Measurements from ENCODE around the gene CCDC9B.
A peak's percentile ranks its signal among the peaks of the same experiment; 100 is the strongest.

The CCDC9B gene

DNA sequence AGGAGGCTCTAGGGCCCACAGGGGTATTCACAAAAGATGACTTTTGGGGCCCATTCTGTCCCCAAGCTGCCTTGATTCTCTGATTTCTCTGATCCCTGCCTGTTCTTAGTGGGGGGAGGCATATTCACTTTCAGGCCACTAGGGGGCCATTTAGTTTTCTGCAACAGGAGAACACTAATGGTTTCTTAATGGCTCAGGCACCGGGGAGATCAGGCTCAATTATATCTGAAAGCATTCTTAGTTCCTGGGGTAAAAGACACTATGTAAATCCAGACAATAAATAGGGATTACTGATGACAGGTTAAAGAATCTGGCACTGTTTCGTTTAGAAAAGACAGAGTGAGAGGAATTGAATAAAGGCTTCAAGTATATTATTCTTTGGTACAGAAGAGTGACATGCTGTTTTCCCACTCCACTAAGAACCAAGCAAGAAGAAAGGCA is 19.8 kb downstream of the CCDC9B start:
- peak overlapping the region; percentile 5 for H3K4me2 ChIP-seq (ENCODE audit: low read length)

DNA sequence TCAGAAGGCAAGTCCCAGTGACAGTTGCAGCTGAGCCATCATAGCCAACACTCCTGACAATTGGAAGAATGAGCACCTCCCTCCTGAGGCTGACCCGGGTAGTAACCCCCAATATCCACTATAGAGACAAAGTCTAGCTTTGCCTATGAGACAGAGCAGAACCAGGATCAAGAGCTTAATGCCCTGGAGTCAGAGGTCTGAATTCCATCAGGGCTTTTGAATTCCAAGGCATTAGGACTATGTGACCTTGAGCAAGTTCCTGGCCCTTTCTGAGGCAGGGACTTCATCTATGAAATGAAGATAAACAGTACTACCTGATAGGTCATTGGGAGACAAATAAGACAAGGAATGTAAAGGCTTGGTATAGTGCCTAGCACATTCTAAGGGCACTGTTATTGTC is 20.3 kb downstream of the CCDC9B start:
- H2BK5ac ChIP-seq (ENCODE audit: low read depth, low read length, poor library complexity), result no peak overlapping the region
- no CpG with 5 or more reads among the region's 1 CpG for WGBS (ENCODE audit: extremely low coverage, insufficient coverage, insufficient read length)
- H3K79me2 ChIP-seq (ENCODE audit: control insufficient read depth, insufficient read depth, low read length, poor library complexity), result peaks cover 4% of the 10 kb centered on the region
- H4K12ac ChIP-seq (ENCODE audit: low read depth, low read length), result no peak overlapping the region
- peak overlapping the region; percentile 18 for H3K14ac ChIP-seq (ENCODE audit: low read length)
- no peak overlapping the region for H3K9ac ChIP-seq (ENCODE audit: low read length)
- no peak overlapping the region for H2BK12ac ChIP-seq (ENCODE audit: low read length)
- peaks cover 22 to 27% of the 10 kb centered on the region in 2 experiments for H3K4me1 ChIP-seq (ENCODE audit: control insufficient read depth in 1 of 2, insufficient read depth in 2 of 2, low read length in 2 of 2)
- no peaks in the 10 kb centered on the region for H3K36me3 ChIP-seq (ENCODE audit: control insufficient read depth in 1 of 2, insufficient read depth in 2 of 2, low read length in 2 of 2)
- peaks cover 23% of the 10 kb centered on the region for H3K79me1 ChIP-seq (ENCODE audit: low read length)
- peak overlapping the region; percentile 18 for H3K27ac ChIP-seq (ENCODE audit: low read depth, low read length)
- no peak overlapping the region for H2AK5ac ChIP-seq (ENCODE audit: low read length)
- H4K8ac ChIP-seq (ENCODE audit: low read depth, low read length), result no peak overlapping the region
- H3K4ac ChIP-seq (ENCODE audit: low read depth, low read length), result no peak overlapping the region
- no peaks in the 10 kb centered on the region for H3K27me3 ChIP-seq (ENCODE audit: insufficient read depth, low read length)
- H3K23ac ChIP-seq (ENCODE audit: low read length), result no peak overlapping the region
- no peak overlapping the region for H4K91ac ChIP-seq (ENCODE audit: low read depth, low read length)
- DNase-seq, result peak in 1 of 2 donors; percentile 66
- no peak overlapping the region for H2AFZ ChIP-seq (ENCODE audit: insufficient read depth, low read length, poor library complexity)
- no peak overlapping the region for H3K4me3 ChIP-seq (ENCODE audit: low read depth, low read length)
- no peak overlapping the region for H3K4me2 ChIP-seq (ENCODE audit: low read length)
- H3K18ac ChIP-seq (ENCODE audit: low read length), result no peak overlapping the region
- H3K9me3 ChIP-seq (ENCODE audit: insufficient read depth, low read depth, low read length), result no peaks in the 10 kb centered on the region
- no peak overlapping the region for H2BK120ac ChIP-seq (ENCODE audit: insufficient read depth, low read length, poor library complexity)

More for the DNA sequence above, 19.8 kb downstream of the CCDC9B start:
- no peak overlapping the region for H2AFZ ChIP-seq (ENCODE audit: insufficient read depth, low read length, poor library complexity)
- peak overlapping the region; percentile 76 for H2AK5ac ChIP-seq (ENCODE audit: low read length)
- no peak overlapping the region for H3K9ac ChIP-seq (ENCODE audit: low read length)
- no CpG with 5 or more reads among the region's 2 CpGs for WGBS (ENCODE audit: extremely low coverage, insufficient coverage, insufficient read length)
- H4K12ac ChIP-seq (ENCODE audit: low read depth, low read length), result no peak overlapping the region
- H3K27me3 ChIP-seq (ENCODE audit: insufficient read depth, low read length), result no peaks in the 10 kb centered on the region
- H2BK12ac ChIP-seq (ENCODE audit: low read length), result peak overlapping the region; percentile 61
- peak overlapping the region; percentile 36 for H3K27ac ChIP-seq (ENCODE audit: low read depth, low read length)
- H4K8ac ChIP-seq (ENCODE audit: low read depth, low read length), result no peak overlapping the region
- H2BK120ac ChIP-seq (ENCODE audit: insufficient read depth, low read length, poor library complexity), result peak overlapping the region; percentile 74
- H3K79me2 ChIP-seq (ENCODE audit: control insufficient read depth, insufficient read depth, low read length, poor library complexity), result peaks cover 4% of the 10 kb centered on the region
- H3K9me3 ChIP-seq (ENCODE audit: insufficient read depth, low read depth, low read length), result no peaks in the 10 kb centered on the region
- H3K4ac ChIP-seq (ENCODE audit: low read depth, low read length), result no peak overlapping the region
- peak; percentile 31 to 80 for DNase-seq
- H3K23ac ChIP-seq (ENCODE audit: low read length), result no peak overlapping the region
- no peaks in the 10 kb centered on the region for H3K36me3 ChIP-seq (ENCODE audit: control insufficient read depth in 1 of 2, insufficient read depth in 2 of 2, low read length in 2 of 2)
- H3K4me1 ChIP-seq (ENCODE audit: control insufficient read depth in 1 of 2, insufficient read depth in 2 of 2, low read length in 2 of 2), result peaks cover 22 to 30% of the 10 kb centered on the region in 2 experiments
- no peak overlapping the region for H3K18ac ChIP-seq (ENCODE audit: low read length)
- H4K91ac ChIP-seq (ENCODE audit: low read depth, low read length), result peak overlapping the region; percentile 61
- peaks cover 23% of the 10 kb centered on the region for H3K79me1 ChIP-seq (ENCODE audit: low read length)
- no peak overlapping the region for H3K4me3 ChIP-seq (ENCODE audit: low read depth, low read length)
- no peak overlapping the region for H2BK5ac ChIP-seq (ENCODE audit: low read depth, low read length, poor library complexity)
- H3K14ac ChIP-seq (ENCODE audit: low read length), result no peak overlapping the region

DNA sequence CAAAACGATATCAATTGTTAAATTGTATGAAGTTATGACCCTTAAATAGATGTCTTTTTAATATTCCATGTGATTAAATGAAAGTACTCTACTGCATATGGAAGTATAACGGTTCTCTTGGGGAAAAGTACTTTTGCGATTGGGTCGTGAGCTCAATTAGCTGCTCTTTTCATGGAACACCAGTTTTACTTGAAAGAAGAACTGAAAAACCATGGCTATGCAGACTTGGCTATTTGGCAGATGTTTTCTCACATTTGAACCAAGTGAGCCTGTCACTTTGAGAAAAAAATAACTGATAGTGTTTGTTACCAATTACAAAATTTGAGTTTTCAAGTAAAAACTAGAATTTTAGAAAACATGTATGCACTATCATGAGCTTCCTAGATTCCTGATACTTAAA is 23.2 kb downstream of the CCDC9B start:
- Histone ChIP-seq H3K14ac (ENCODE audit: low read length) (no peak overlapping the region), H4K8ac (ENCODE audit: low read depth, low read length) (no peak overlapping the region), H3K23ac (ENCODE audit: low read length) (no peak overlapping the region), H3K9me3 (ENCODE audit: insufficient read depth, low read depth, low read length) (no peaks in the 10 kb centered on the region), H3K27ac (ENCODE audit: low read depth, low read length) (no peak overlapping the region), H2AFZ (ENCODE audit: insufficient read depth, low read length, poor library complexity) (no peak overlapping the region), H3K4me3 (ENCODE audit: low read depth, low read length) (no peak overlapping the region), H3K4me2 (ENCODE audit: low read length) (no peak overlapping the region), H2BK5ac (ENCODE audit: low read depth, low read length, poor library complexity) (no peak overlapping the region), H2AK5ac (ENCODE audit: low read length) (no peak overlapping the region), H3K27me3 (ENCODE audit: insufficient read depth, low read length) (no peaks in the 10 kb centered on the region), H4K91ac (ENCODE audit: low read depth, low read length) (no peak overlapping the region), H3K79me2 (ENCODE audit: control insufficient read depth, insufficient read depth, low read length, poor library complexity) (no peaks in the 10 kb centered on the region), H3K36me3 (ENCODE audit: control insufficient read depth in 1 of 2, insufficient read depth in 2 of 2, low read length in 2 of 2) (no peaks in the 10 kb centered on the region), H4K12ac (ENCODE audit: low read depth, low read length) (no peak overlapping the region), H2BK12ac (ENCODE audit: low read length) (no peak overlapping the region), H3K9ac (ENCODE audit: low read length) (no peak overlapping the region), H2BK120ac (ENCODE audit: insufficient read depth, low read length, poor library complexity) (no peak overlapping the region), H3K4me1 (ENCODE audit: control insufficient read depth in 1 of 2, insufficient read depth in 2 of 2, low read length in 2 of 2) (peaks cover 15 to 18% of the 10 kb centered on the region in 2 experiments), H3K79me1 (ENCODE audit: low read length) (peaks cover 7% of the 10 kb centered on the region), H3K4ac (ENCODE audit: low read depth, low read length) (no peak overlapping the region), H3K18ac (ENCODE audit: low read length) (no peak overlapping the region)
- WGBS (ENCODE audit: extremely low coverage, insufficient coverage, insufficient read length), result no CpG with 5 or more reads among the region's 4 CpGs
- DNase-seq, result no peak

DNA sequence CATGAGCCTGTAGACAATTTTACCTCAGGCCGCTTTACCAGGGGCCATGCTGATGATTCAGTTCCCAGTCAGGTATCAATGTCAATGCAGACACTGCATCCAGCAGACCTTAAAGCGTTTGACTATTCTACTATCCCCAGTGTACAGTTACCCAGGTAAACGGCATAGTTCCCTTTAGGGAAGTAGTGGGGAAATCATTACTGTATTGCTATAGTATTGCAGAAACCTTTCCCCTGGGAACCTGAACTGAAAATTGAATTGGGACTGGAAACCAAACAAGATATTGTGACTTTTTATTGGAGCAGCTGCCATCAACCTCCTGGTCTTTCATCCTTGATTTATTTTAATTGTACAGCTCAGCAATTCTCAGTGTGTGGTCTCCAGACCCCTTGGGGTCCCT is 23.8 kb downstream of the CCDC9B start:
- Histone ChIP-seq H3K27me3 (ENCODE audit: insufficient read depth, low read length) (no peaks in the 10 kb centered on the region), H2BK12ac (ENCODE audit: low read length) (no peak overlapping the region), H3K23ac (ENCODE audit: low read length) (no peak overlapping the region), H3K36me3 (ENCODE audit: control insufficient read depth in 1 of 2, insufficient read depth in 2 of 2, low read length in 2 of 2) (no peaks in the 10 kb centered on the region), H3K79me1 (ENCODE audit: low read length) (peaks cover 2% of the 10 kb centered on the region), H4K8ac (ENCODE audit: low read depth, low read length) (no peak overlapping the region), H3K18ac (ENCODE audit: low read length) (no peak overlapping the region), H3K4me3 (ENCODE audit: low read depth, low read length) (no peak overlapping the region), H3K4me1 (ENCODE audit: control insufficient read depth in 1 of 2, insufficient read depth in 2 of 2, low read length in 2 of 2) (peaks cover 9 to 11% of the 10 kb centered on the region in 2 experiments), H3K9me3 (ENCODE audit: insufficient read depth, low read depth, low read length) (no peaks in the 10 kb centered on the region), H4K91ac (ENCODE audit: low read depth, low read length) (no peak overlapping the region), H3K4me2 (ENCODE audit: low read length) (no peak overlapping the region), H2AK5ac (ENCODE audit: low read length) (no peak overlapping the region), H3K9ac (ENCODE audit: low read length) (no peak overlapping the region), H2AFZ (ENCODE audit: insufficient read depth, low read length, poor library complexity) (no peak overlapping the region), H3K14ac (ENCODE audit: low read length) (no peak overlapping the region), H3K27ac (ENCODE audit: low read depth, low read length) (no peak overlapping the region), H3K79me2 (ENCODE audit: control insufficient read depth, insufficient read depth, low read length, poor library complexity) (no peaks in the 10 kb centered on the region), H4K12ac (ENCODE audit: low read depth, low read length) (no peak overlapping the region), H2BK5ac (ENCODE audit: low read depth, low read length, poor library complexity) (no peak overlapping the region), H2BK120ac (ENCODE audit: insufficient read depth, low read length, poor library complexity) (no peak overlapping the region), H3K4ac (ENCODE audit: low read depth, low read length) (no peak overlapping the region)
- no peak for DNase-seq
- WGBS (ENCODE audit: extremely low coverage, insufficient coverage, insufficient read length), result no CpG with 5 or more reads among the region's 3 CpGs

All from trophoblast cell (in vitro differentiated cells and primary cell).